Measurements from ENCODE around the gene NFE2L2.
"Not testable (repeated sequence)": the region's sequence is repeated elsewhere in the genome, so short reads cannot be mapped to it uniquely, and the experiment has no call there.

NFE2L2 gene

GRCh38 chr2:177279847-177280246 is 15.3 kb upstream of the NFE2L2 start:
- no peak for DNase-seq

GRCh38 chr2:177275743-177276055 is 11.2 kb upstream of the NFE2L2 start:
- no peak for DNase-seq

GRCh38 chr2:177275040-177275742 is 10.7 kb upstream of the NFE2L2 start:
- no peak for DNase-seq

GRCh38 chr2:177273408-177273807 is 8.9 kb upstream of the NFE2L2 start:
- no peak for DNase-seq

GRCh38 chr2:177272765-177273164 is 8.2 kb upstream of the NFE2L2 start:
- no peak for DNase-seq

GRCh38 chr2:177271981-177272666 is 7.6 kb upstream of the NFE2L2 start:
- no peak for DNase-seq

- no peak for DNase-seq
Measured at GRCh38 chr2:177270531-177270930, 6.0 kb upstream of the NFE2L2 start.

- no peak for DNase-seq
Measured at GRCh38 chr2:177268901-177269300, 4.4 kb upstream of the NFE2L2 start.

DNA sequence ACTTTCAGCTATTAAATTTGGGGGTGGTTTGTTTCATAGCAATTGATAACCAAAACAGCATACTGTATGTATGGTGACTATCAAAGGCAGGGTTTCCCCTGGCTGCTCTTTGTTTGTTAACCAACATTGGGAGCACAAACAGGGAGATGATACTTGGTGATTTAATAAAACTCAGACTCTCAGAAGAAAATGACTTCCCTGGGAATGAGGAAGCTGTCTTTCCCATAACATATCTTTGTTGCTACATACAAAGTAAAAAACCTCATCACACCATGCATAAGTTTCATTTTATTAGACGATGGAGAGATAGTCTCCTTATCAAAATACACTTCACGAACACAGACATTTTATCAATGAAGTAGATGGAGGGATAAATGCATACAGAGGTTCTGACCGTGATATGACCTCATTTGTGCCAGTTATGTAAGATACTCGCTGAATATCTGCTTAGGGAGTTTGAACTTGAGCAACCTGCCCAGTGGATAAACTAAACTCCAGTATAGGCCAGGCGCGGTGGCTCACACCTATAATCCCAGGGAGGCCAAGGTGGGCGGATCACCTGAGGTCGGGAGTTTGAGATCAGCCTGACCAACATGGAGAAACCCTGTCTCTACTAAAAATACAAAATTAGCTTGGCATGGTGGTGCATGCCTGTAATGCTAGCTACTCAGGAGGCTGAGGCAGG is 3.8 kb upstream of the NFE2L2 start:
- no peak for DNase-seq

GRCh38 chr2:177266955-177267354 is 2.4 kb upstream of the NFE2L2 start:
- DNase-seq: not testable (repeated sequence)

- DNase-seq: no peak
Measured at GRCh38 chr2:177265824-177266817, 1.6 kb upstream of the NFE2L2 start.

DNA sequence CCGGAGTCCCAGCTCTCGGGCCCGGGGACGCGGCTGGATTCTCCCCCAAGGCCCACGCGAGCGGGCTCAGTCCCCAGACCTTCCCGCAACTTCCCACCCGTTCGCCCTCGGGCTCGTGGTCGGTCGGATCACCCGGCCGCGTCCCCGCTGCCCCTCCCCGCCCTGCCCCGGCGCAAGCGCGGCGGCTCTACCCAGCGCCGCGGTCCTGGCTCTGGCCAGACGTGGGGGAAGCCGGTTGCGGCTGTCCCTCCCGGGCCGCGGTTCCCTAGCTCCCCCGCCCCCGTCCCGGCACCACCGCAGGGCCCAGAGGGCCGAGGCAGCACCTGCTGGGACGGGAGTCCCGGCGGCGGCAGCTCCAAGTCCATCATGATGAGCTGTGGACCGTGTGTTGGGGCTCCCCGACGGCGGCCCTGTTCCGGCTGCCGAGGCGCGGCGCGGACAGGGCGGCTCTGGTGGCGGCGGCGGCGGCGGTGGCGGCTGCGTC is 276 bp downstream of the NFE2L2 start:
- DNase-seq: no peak

DNA sequence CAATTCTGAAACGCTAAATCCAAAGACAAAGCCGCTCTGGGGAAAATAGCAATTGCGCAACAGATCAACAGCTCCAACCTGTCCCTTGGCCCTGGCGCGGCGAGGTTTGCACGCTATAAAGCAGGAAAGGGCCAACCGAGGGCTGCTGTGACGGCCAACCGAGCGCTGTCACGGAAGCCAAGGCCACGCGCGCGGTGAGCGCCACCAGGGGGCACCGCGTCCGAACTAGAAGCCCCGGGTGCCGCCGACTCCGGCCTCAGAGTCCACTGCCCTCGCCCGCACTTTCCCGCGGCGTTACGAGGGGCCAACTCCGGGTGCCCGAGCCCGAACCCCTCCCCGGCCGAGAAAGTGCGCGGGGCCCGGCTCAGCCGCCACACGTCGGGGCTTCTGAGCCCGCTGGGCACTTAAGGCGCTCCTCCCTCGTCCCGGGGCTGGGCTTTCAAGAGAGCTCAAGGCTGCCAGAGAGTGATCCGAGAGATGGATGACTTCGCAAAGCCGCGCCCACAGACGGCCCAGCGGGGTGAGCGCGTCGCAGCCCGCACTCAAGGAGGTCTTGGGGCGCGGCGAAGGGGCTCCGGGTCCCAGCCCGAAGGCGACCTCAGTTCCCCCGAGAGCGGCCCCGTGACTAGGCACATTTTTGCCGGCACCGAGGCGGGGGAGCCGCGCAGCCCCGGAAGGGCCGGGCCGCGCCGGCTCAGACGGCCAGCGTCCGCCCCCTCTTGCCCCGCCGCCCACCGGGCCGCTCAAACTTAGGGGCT is 897 bp downstream of the NFE2L2 start:
- DNase-seq: peak; percentile 57

DNA sequence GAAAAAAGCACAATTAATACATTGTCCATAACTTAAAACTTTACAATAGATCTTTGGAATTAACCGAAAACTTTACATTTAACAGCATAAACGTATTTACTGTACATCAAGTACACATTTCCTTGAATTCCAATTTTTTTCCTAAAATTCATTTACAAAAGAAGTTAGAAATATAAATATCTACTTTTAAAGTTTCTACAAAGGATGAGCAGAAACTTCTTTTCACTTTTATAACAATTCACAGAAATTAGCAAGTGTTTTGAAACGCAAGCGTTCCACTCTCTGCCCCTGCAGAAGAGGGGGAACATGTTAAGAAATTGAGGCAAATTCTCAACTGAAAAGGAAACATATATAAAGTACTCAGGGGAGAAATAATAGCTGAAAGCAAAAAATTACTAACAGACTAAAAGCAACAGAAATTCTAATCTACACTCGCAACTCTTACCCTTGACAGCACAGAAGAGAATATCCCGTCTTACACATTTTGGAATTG is 1.5 kb downstream of the NFE2L2 start:
- DNase-seq: no peak

GRCh38 chr2:177262092-177262491 is 2.4 kb downstream of the NFE2L2 start:
- DNase-seq: no peak

DNA sequence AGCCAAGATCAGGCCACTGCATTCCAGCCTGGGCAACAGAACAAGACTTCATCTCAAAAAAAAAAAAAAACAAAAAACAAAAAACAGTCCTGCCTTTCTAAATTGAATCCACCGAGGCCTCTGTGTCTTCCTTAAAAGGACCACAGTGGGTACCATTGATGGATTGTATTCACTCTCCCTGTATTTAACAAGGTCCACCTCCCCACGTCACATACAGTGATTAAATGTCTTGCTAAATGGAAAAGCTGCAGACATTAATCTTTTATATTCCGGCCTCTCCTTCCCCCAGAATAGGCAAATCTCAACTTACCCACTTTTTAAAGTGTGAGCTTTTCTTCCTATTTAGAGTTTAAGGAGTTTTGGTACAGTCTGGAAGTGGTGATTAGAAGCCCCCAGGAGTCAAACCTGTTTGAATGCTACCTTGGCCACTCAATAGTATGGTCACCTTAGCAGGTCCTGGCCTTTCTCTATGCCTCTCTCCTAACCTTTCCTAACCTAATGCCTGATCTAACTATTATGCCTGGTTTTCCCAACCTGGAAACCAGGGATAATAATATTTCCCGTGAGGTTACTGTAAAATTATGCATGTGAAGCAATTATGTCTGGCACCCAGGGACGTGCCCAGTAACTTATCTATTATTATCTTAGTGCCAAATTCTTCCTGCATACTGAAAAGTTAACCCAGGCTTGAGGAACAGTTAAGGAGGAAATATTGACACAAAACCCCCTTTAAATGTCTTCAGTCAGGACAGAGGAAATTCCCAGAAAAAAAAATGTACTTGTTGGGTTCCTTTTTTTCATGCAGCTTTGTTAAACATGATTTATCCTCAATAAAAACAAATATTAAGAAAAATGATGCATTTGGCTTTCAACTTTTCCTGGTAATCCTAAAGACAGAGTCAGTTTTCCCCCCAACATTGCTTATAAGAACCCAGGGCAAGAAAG is 3.1 kb downstream of the NFE2L2 start:
- DNase-seq: no peak

DNA sequence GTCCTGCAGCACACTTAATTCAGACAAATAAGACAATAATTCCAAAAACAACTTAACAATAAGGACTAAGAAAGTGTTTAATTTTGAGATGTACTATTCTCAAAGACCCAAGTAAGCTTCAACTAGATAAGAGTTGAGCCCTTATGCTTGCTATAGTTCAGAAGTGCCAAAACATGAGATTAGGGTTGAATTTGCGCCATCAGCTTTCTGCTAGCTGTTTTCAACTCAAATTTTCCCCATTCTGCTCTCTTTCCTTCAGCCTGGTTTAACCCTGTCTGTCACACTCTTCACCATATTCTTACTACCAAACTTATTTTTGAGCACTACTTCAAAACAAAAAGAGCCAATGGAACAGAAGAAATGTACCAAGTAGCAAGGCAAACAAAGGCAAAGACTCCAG is 4.1 kb downstream of the NFE2L2 start:
- DNase-seq: no peak

- DNase-seq: no peak
Measured at GRCh38 chr2:177258059-177258458, 6.5 kb downstream of the NFE2L2 start.

GRCh38 chr2:177257471-177257870 is 7.1 kb downstream of the NFE2L2 start:
- no peak for DNase-seq

GRCh38 chr2:177256695-177257094 is 7.8 kb downstream of the NFE2L2 start:
- DNase-seq: no peak

- DNase-seq: no peak
Measured at GRCh38 chr2:177256026-177256425, 8.5 kb downstream of the NFE2L2 start.
